Cortex of kidney (tissue), 1 donor: ENCODE measurements around the gene ZNF135.

Experiments used
- DNase-seq: peaks from one replicate; lab custom pipeline; 2025; lab: John Stamatoyannopoulos, UW

ZNF135 gene

DNA sequence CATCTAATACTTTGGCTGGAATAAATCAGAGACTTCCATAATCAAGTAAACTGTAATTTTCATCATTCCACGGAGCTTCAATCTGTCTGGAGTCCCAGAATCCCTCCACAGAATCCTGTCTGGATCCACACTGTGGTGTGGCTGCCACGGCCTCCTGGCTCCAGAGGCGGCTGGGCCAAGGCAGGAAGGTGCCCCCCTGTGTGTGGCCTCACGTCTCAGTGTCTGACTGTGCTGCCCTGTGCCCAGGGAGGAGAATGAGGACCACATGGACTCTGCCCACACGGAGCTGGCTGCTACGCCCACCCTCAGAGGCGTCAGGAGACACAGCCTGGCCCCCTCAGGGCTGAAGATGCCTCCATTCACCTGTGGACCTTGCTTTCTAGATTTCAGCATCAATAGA lies 12.2 kb upstream of the ZNF135 start:
- no peak for DNase-seq

GRCh38 chr19:58047672-58048071 lies 11.4 kb upstream of the ZNF135 start:
- DNase-seq, result no peak

DNA sequence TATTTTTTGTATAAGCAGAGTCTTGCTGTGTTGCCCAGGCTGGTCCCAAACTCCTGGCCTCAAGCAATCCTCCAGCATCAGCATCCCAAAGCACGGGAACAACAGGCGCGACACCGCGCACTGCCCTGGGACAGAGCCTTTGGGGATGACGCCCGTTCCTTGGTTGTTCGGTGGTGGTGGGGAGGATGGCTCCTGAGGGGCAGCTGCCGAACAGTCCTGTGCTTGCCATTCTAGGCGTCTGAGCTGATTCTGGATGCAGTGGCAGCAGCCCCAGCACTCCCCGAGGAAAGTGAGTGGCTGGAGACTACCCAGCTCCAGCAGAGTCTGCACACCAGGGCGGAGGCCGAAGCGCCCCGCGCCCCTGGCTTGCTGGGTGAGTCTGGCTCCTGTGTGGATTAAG lies 6.8 kb upstream of the ZNF135 start:
- DNase-seq, result no peak

DNA sequence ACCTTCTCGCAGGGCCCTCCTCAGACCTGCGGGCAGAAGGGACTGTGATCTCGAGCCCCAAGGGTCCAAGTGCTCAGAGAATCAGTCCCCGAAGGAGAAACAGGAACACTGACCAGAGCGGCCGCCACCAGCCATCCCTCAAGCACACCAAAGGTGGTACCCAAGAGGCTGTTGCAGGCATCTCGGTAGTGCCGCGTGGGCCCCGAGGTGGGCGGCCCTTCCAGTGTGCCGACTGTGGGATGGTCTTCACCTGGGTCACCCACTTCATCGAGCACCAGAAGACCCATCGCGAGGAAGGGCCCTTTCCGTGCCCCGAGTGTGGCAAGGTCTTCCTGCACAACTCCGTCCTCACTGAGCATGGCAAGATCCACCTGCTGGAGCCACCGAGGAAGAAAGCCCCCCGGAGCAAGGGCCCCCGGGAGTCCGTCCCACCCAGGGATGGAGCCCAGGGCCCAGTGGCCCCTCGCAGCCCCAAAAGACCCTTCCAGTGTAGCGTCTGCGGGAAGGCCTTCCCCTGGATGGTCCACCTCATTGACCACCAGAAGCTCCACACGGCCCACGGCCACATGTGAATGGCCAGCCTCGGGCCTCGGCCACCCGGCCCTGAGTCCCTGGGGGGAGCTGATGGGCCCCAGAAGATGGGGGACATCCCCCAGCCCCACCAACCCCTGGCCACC lies 5.5 kb upstream of the ZNF135 start:
- DNase-seq, result no peak

GRCh38 chr19:58054901-58055874 lies 3.9 kb upstream of the ZNF135 start:
- no peak for DNase-seq

DNA sequence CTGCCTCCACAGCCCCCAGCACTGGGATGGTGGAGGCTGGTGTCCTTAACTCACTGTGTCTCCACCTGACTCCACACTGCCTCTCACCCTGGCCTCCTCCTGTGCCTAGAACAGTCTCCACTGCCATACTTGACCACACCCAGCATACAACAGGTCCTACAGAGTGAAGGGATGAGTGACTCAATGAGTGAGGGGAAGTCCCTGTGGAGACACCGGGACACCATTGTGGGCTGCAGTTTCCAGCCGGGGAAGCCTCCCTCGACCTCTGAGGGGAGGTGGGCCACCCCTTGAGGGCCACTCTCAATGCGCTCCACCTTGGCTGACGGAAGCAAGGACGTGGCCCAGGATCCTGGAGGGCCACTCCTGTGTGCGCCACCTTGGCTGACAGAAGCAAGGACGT lies 2.8 kb upstream of the ZNF135 start:
- DNase-seq, result no peak

DNA sequence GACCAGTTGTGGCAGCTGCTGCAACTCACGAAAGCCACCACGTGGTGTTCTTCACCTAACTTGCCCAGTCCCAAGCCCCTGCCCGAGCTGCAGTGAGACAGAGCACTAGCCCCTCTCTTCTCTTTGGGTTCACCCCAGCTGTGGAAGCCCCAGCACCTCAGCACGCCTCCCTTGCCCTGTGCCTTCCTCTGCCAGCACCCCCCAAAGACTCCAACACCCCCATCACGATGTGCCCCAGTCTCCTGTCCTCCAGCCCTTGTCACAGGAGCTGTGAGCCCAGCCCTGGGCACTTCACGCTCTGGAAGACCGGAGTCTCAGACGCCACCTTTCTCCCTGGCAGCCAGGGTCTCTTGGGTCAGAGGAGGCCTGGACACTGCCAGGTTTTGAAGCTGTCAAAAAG lies 2.2 kb upstream of the ZNF135 start:
- DNase-seq, result no peak

DNA sequence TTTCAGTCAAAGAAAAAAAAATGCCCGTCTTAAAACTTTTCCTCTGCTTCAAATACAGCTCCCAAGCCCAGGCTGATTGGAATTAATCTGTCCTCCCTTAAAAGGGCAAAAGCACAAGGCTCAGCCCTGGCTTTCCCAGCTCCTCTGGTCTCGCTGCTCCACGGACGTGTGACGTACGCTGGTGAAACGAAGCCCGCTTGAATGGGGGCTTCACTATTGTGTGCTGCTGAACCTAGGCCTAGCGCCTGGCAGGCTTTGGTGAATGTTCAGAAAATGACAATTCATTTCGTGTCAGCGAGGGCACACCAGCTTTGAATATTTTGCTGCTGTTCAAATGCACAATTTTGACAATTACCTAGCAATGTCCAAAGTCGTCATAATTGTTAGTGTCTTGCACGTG lies 615 bp upstream of the ZNF135 start:
- no peak for DNase-seq

DNA sequence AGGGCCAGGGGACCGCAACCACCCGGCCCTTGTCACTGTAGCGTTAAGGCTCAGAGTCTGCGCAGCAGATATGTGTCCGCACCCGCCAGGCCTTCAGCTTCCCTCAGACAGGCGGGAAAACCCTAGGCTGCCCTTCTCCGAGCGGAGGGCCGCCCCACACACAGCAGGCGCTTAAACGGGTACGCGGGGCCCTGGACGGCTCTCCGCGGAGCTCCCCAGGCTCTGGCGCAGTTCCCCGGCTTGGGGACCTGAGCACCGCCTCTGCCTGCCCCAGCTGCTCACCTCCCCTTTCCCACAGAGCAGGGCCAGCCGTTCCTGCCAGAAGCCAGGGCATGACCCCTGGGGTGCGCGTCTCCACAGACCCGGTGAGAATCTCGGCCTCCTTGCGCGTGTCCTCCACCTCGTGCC lies 593 bp downstream of the ZNF135 start:
- no peak for DNase-seq

GRCh38 chr19:58060231-58060630 lies 1.1 kb downstream of the ZNF135 start:
- no peak for DNase-seq

GRCh38 chr19:58063712-58064111 lies 4.6 kb downstream of the ZNF135 start:
- DNase-seq, result no peak

DNA sequence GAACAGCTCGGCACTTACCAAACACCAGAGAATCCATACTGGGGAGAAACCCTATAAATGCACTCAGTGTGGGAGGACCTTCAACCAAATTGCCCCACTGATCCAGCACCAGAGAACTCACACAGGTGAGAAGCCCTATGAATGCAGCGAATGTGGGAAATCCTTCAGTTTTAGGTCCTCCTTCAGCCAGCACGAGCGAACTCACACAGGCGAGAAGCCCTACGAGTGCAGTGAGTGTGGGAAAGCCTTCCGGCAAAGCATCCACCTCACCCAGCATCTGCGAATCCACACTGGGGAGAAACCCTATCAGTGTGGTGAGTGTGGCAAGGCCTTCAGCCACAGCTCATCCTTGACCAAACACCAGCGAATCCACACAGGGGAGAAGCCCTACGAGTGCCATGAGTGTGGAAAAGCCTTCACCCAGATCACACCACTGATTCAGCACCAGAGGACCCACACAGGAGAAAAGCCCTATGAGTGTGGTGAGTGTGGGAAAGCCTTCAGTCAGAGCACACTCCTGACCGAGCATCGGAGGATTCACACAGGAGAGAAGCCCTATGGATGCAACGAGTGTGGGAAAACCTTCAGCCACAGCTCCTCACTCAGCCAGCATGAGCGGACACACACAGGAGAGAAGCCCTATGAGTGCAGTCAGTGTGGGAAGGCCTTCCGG lies 8.3 kb downstream of the ZNF135 start:
- no peak for DNase-seq

GRCh38 chr19:58079792-58080191 lies 20.7 kb downstream of the ZNF135 start:
- DNase-seq, result no peak

- no peak for DNase-seq
Observed at GRCh38 chr19:58083021-58083420, 23.9 kb downstream of the ZNF135 start.

- no peak for DNase-seq
Observed at GRCh38 chr19:58084596-58085347, 25.7 kb downstream of the ZNF135 start.

DNA sequence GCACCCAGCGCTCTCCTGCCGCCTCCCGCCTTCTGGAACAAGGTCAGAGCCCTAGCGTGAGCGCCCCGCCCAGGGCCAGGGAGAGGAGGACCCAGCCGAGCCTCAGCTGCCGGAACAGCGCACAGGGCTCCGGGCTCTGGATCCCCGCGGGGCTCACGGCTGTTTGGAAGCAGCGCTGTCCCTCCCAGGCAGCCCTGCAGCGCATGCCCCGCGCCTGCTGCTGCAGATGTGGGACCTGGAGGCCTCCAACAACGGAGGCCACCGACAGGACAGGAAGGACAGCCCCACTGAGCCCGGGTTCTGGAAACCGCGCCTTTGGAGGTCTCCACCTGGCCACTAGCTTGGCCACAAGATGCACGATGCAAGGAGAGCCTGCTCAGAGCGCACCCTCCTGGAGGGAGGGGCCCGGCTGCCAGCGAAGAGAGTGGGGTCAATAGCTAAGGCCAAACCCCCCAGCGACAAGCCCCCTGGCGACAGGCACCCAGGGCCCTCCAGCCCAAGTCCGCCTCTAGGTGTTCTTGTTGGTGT lies 26.3 kb downstream of the ZNF135 start:
- DNase-seq, result no peak

GRCh38 chr19:58086825-58087710 lies 28.0 kb downstream of the ZNF135 start:
- no peak for DNase-seq

DNA sequence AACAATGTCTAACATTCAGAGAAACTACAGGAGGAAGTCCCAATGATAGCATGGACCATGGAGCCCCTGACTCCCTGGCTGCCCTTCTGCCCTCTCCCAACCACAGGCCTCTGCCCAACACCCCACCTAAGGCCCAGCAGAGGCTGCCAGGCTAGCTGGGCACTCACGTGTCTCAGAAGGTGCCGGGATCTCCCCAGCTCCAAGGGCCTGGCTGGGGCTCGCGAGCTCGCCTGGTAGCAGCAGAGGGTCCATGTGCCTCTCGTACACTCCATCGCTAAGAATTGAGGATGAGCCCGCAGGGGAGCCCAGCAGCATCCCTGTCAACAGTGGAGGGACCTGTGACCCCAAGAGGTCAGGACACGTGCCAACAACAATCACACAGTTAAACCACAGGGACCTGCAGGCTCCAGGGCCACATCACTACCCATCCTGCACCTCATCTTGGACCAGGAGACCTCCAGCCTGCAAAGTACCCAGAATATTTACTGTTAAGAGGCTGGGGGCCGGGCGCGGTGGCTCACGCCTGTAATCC lies 29.5 kb downstream of the ZNF135 start:
- DNase-seq, result no peak

- DNase-seq, result no peak
Observed at GRCh38 chr19:58089846-58090245, 30.8 kb downstream of the ZNF135 start.

DNA sequence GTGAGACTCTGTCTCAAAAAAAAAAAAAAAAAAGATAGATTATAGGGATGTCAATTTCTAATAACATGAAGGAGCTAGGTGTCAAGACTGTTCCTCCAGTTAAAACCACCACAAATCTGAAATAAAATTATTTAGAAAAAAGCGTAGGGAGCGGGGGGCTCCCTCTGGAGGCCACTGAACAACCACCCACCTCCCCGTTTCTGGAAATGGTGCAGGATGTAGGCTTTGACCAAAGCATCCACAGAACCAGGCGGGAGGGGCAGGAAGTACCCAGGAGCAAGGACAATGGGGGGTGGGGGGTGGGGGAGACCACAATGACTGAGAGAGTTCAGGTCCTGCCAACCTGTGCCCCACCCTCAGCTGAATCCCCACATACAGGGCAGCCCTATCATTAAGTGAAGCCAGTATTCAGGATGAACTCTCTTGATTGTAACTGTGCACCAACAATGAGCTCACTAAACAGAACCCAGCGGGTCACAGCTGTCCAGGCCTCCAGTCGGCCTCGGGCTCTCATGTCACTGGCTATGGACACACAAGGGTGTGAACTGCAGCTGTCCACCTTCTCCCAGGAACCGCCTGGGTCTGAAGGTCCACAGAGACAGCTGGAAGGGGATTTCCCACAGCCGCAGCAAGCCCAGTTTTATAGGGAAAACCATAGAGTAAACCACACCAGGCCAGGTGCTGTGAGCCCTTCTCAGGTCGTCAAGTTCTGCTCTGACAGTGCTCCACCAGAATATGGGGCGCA lies 32.3 kb downstream of the ZNF135 start:
- no peak for DNase-seq
